HG02798 (cell line): ENCODE results near the gene PRPF19.
A peak's percentile ranks its signal among the peaks of the same experiment; 100 is the strongest.
"Not testable (repeated sequence)": the region's sequence is repeated elsewhere in the genome, so short reads cannot be mapped to it uniquely, and the experiment has no call there.

Source experiments
- ATAC-seq: cut with Tn5 transposase; IDR thresholded peaks from one replicate; pipeline ENCODE4 v1.9.1; 2021; ENCODE audit warnings: mild to moderate bottlenecking; ENCODE audit not compliant: unreplicated experiment, poor library complexity

Gene PRPF19

GRCh38 chr11:60912223-60912850, 6.0 kb upstream of the PRPF19 start:
- ATAC-seq, result no peak

GRCh38 chr11:60910711-60911380, 4.5 kb upstream of the PRPF19 start:
- ATAC-seq, result no peak

GRCh38 chr11:60910281-60910687, 3.9 kb upstream of the PRPF19 start:
- ATAC-seq, result peak; percentile 43

GRCh38 chr11:60909680-60910280, 3.4 kb upstream of the PRPF19 start:
- not testable (repeated sequence) for ATAC-seq

GRCh38 chr11:60908803-60909202, 2.4 kb upstream of the PRPF19 start:
- no peak for ATAC-seq

GRCh38 chr11:60905551-60906113, 753 bp downstream of the PRPF19 start:
- ATAC-seq, result no peak

GRCh38 chr11:60905047-60905446, 1.3 kb downstream of the PRPF19 start:
- ATAC-seq, result no peak

GRCh38 chr11:60902625-60903024, 3.8 kb downstream of the PRPF19 start:
- no peak for ATAC-seq

- no peak for ATAC-seq
Measured at GRCh38 chr11:60900673-60901404, 5.5 kb downstream of the PRPF19 start.

- no peak for ATAC-seq
Measured at GRCh38 chr11:60899977-60900376, 6.4 kb downstream of the PRPF19 start.

- peak; percentile 55 for ATAC-seq
Measured at GRCh38 chr11:60899046-60899936, 7.1 kb downstream of the PRPF19 start.

- no peak for ATAC-seq
Measured at GRCh38 chr11:60897496-60897895, 8.9 kb downstream of the PRPF19 start.

- ATAC-seq, result no peak
Measured at GRCh38 chr11:60895687-60896086, 10.7 kb downstream of the PRPF19 start.

- ATAC-seq, result no peak
Measured at GRCh38 chr11:60891103-60891741, 15.2 kb downstream of the PRPF19 start.

- no peak for ATAC-seq
Measured at GRCh38 chr11:60890696-60891095, 15.7 kb downstream of the PRPF19 start.

- no peak for ATAC-seq
Measured at GRCh38 chr11:60889869-60890311, 16.5 kb downstream of the PRPF19 start.

GRCh38 chr11:60887556-60887955, 18.8 kb downstream of the PRPF19 start:
- ATAC-seq, result peak; percentile 47

GRCh38 chr11:60880643-60881282, 25.6 kb downstream of the PRPF19 start:
- ATAC-seq, result no peak
